ENCODE measurements around the gene BUD13. TPM values are rescaled to one million over a fixed set of nuclear protein-coding genes. Genes with fewer than 3 reads are reported as not detected.

Gene BUD13, protein sequence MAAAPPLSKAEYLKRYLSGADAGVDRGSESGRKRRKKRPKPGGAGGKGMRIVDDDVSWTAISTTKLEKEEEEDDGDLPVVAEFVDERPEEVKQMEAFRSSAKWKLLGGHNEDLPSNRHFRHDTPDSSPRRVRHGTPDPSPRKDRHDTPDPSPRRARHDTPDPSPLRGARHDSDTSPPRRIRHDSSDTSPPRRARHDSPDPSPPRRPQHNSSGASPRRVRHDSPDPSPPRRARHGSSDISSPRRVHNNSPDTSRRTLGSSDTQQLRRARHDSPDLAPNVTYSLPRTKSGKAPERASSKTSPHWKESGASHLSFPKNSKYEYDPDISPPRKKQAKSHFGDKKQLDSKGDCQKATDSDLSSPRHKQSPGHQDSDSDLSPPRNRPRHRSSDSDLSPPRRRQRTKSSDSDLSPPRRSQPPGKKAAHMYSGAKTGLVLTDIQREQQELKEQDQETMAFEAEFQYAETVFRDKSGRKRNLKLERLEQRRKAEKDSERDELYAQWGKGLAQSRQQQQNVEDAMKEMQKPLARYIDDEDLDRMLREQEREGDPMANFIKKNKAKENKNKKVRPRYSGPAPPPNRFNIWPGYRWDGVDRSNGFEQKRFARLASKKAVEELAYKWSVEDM
- 27.7 and 33.7 TPM in 2 replicates for total RNA-seq

DNA sequence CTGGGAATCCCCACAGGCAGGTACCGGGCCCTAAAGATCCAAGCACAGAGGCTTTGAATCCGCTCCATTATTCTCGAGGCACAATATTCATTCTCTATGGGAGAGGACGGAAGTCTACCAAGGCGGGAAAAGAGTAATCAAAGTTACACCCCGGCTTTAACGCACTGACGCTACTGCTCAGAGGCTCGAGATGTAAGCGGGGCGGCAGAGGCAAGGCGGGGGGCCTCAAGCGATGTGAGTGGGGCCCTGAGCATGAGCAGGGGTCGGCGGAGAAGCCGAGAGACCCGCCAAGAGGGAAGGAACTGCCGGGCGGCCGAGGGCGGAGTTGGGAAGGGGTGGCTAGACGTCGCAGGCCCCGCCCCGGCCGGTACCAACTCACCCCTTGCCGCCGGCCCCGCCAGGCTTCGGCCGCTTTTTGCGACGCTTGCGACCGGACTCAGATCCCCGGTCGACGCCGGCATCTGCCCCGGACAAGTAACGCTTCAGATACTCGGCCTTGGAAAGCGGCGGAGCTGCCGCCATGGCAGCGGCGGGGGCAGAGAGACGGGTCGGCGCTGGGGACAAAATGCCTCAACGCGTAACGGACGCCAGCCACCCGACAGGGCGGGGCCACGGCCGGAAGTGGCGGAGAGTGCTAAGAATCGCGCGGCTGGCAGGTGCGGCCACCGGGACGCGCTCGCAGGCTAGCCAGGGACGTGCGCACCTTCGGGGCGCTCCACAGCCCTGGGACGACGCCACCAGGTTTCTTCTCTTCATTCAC lies at the start of gene BUD13:
TSS of gene BUD13 (minus strand) at position 545 of the 760 bp plus-strand sequence. CDS start at position 522, 23 bp downstream.
- TF ChIP-seq, protein P1, sequence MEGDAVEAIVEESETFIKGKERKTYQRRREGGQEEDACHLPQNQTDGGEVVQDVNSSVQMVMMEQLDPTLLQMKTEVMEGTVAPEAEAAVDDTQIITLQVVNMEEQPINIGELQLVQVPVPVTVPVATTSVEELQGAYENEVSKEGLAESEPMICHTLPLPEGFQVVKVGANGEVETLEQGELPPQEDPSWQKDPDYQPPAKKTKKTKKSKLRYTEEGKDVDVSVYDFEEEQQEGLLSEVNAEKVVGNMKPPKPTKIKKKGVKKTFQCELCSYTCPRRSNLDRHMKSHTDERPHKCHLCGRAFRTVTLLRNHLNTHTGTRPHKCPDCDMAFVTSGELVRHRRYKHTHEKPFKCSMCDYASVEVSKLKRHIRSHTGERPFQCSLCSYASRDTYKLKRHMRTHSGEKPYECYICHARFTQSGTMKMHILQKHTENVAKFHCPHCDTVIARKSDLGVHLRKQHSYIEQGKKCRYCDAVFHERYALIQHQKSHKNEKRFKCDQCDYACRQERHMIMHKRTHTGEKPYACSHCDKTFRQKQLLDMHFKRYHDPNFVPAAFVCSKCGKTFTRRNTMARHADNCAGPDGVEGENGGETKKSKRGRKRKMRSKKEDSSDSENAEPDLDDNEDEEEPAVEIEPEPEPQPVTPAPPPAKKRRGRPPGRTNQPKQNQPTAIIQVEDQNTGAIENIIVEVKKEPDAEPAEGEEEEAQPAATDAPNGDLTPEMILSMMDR (conservative IDR thresholded peaks at IDR 0.05; ENCODE audit: low read depth, low read length) = no peak
- H3K4me3 ChIP-seq (ENCODE audit: low read depth, low read length) = peak within 1 kb of the TSS; percentile 83
- no peak for DNase-seq (ENCODE audit: low read depth)

DNA sequence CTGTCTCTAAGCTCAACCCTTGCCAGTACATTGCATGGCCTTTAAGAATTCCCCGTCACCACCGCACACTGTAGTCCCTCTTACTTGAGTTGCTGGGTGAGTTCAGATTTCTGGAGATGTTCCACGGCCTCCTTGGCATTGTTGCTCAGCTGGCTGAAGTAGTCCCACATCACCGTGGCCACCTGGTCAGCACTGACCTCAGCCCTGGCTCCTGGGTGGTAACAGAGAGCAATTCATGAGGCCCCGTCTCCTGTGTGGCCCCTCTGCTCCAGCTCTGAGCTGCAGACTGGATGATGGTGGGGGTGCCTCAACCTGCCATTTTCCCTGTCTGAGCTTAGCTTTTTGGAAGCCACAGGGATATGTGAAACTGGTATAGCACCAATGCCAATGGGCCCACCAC lies 49.8 kb upstream of the BUD13 start:
- DNase-seq (ENCODE audit: low read depth) = no peak
- no peak overlapping the region for H3K4me3 ChIP-seq (ENCODE audit: low read depth, low read length)
- TF ChIP-seq, protein P1 (conservative IDR thresholded peaks at IDR 0.05; ENCODE audit: low read depth, low read length) = no peak

DNA sequence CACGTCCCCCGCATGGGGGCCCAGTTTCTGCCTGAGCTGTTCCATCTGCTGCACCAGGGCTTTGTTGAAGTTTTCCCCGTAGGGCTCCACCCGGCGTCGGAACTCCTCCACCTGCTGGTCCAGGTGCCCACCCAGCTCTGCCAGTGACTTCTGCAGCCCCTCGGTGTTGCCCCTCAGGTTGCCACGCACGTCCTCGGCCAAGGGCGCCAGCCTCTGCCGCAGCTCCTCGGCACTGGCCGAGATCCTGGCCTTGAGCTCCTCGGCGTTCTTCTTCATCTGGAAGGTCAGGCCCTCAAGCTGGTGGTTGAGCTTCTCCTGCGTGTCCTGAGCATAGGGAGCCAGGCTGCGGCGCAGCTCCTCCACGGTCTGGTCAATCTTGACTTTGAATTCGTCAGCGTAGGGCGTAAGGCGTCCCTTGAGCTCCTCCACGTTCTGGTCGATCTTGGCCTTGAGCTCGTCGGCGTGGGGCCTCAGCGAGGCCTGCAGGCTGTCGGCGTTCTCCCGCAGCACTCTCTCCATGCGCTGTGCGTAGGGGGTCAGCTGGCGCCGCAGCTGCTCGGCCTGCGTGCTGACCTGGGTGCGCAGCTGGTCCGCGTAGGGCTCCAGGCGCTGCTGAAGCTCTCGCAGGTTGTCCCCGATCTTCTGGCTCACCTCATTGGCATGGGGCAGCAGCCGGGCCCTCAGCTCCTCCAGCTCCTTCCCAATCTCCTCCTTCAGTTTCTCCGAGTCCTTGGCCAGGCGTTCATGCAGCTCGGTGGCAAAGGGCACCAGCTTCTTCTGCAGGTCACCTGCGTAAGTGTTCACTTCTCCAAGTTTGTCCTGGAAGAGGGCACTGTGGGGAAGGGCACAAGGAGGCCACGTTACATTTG lies 48.5 kb upstream of the BUD13 start:
- TF ChIP-seq, protein P1 (conservative IDR thresholded peaks at IDR 0.05; ENCODE audit: low read depth, low read length) = no peak
- no peak overlapping the region for H3K4me3 ChIP-seq (ENCODE audit: low read depth, low read length)
- DNase-seq (ENCODE audit: low read depth) = no peak

DNA sequence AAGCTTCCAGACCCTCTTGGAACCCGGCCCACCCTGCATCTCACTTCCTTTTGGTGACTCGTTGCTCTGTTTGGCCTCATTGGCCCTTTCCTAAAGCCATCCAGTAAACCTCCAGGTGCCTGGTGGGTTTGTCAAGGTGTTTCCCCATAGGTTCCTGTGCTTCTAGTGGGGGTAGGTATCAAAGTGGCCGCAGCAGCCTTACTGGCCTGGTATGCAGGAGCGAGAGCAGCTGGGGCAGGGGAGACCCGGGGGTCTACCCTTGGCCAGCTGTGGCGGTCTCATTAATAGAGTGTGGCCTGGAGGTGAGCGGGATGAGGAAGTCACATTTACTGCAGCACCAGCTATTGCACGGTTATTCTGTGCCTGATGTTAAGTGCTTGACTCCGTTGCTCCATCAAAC lies 46.3 kb upstream of the BUD13 start:
- no peak for DNase-seq (ENCODE audit: low read depth)
- TF ChIP-seq, protein P1 (conservative IDR thresholded peaks at IDR 0.05; ENCODE audit: low read depth, low read length) = no peak

DNA sequence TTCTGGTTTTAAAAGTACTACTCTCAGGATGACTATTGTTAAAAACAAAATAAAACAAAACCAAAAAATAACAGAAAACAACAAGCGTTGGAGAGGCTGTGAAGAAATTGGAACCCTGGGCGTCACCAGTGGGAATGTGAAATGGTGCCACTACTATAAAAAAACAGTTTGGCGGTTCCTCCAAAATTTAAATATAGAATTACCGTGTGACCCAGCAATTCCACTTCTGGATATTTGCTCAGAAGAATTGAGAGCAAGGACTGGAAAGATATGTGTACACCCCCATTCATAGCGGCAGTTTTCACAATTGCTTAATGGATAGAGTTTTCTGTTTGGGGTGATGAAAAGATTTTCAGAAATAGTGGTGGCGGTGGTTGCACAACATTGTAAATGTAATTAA lies 41.7 kb upstream of the BUD13 start:
- TF ChIP-seq, protein P1 (conservative IDR thresholded peaks at IDR 0.05; ENCODE audit: low read depth, low read length) = no peak
- no peak overlapping the region for H3K4me3 ChIP-seq (ENCODE audit: low read depth, low read length)
- no peak for DNase-seq (ENCODE audit: low read depth)

More for the DNA sequence above, 46.3 kb upstream of the BUD13 start:
- H3K4me3 ChIP-seq (ENCODE audit: low read depth, low read length) = no peak overlapping the region

DNA sequence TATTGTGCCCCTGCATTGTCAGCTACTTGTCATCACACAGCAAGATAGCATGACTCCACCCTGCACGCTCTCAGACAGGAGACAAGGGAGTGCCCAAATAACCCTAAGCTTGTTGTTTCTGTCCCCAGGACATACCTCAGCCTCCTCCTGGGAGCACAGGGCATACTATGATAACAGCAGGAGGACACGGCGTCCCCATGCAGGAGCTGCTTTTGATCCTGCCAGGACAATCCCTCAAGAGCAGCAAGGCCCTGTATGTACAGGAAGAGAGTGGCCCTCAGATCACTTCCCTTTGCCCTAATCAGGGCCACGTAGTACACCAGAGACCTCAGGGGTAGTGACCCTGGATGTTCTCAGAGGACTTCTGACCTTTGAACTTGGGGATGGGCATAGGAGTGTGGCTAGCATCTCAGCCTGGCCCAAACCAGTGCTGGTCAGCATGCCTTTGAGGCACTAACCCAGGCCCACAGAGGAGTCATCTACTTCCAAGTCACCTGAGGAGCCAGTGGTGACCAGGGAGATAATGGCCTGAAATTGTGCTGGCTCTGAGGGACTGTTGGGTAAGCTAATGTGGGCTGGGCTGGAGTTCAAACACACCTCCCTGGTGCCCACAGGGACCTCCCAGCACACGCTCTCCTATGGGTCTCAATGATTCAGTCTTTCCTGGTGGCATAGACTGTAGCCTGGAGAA lies 41.1 kb upstream of the BUD13 start:
- no peak overlapping the region for H3K4me3 ChIP-seq (ENCODE audit: low read depth, low read length)
- no peak for DNase-seq (ENCODE audit: low read depth)
- TF ChIP-seq, protein P1 (conservative IDR thresholded peaks at IDR 0.05; ENCODE audit: low read depth, low read length) = no peak
